Activated T-cell treated with anti-CD3 and anti-CD28 coated beads, Interleukin-2, amount 50 U/mL, for 72 hours (primary cell): Measurements from ENCODE around the gene HEMGN. TPM values are rescaled to one million over a fixed set of nuclear protein-coding genes. Genes with fewer than 3 reads are reported as not detected.

Experiments used
- ATAC-seq, 2 donors: fragments of 150-1000 bp; cut with Tn5 transposase; replicated peaks in 1 of 2; 2 replicates each; pipeline ENCODE4 v1.10.0; 2021; ENCODE audit warnings: moderate library complexity in 2 of 2, mild to moderate bottlenecking in 1 of 2
- DNase-seq, 2 donors: peaks; one replicate each; pipeline ENCODE4 v3.0.0; 2021 to 2022; ENCODE audit warnings: mixed read lengths in 1 of 2
- H3K27ac Mint-ChIP-seq: one replicate; pipeline ENCODE4 v1.8.0; 2022; ENCODE audit warnings: mild to moderate bottlenecking, moderate library complexity, mixed read lengths
- H3K27me3 Mint-ChIP-seq: one replicate; pipeline ENCODE4 v1.8.0; 2022; ENCODE audit warnings: low read depth, mixed read lengths
- H3K36me3 Mint-ChIP-seq, 2 donors: one replicate each; pipeline ENCODE4 v1.8.0; 2022; ENCODE audit warnings: mixed read lengths in 2 of 2, mild to moderate bottlenecking in 1 of 2; ENCODE audit not compliant: insufficient read depth in 2 of 2
- H3K4me1 Mint-ChIP-seq: one replicate; pipeline ENCODE4 v1.8.0; 2022; ENCODE audit warnings: low read depth, mixed read lengths
- H3K4me3 Mint-ChIP-seq, 2 donors: one replicate each; pipeline ENCODE4 v1.8.0; 2022; ENCODE audit warnings: mild to moderate bottlenecking in 2 of 2, mixed read lengths in 2 of 2, moderate library complexity in 2 of 2
- H3K9me3 Mint-ChIP-seq, 2 donors: one replicate each; pipeline ENCODE4 v1.8.0; 2022; ENCODE audit warnings: mixed read lengths in 2 of 2
- total RNA-seq, 2 donors: library from RNA; stranded (reverse); gene quantifications; one replicate each; pipeline ENCODE4 v1.2.3, GENCODE V29; 2022

The HEMGN gene
- total RNA-seq, 2 donors from 2014 or later, result 1.1 to 1.5 TPM

DNA sequence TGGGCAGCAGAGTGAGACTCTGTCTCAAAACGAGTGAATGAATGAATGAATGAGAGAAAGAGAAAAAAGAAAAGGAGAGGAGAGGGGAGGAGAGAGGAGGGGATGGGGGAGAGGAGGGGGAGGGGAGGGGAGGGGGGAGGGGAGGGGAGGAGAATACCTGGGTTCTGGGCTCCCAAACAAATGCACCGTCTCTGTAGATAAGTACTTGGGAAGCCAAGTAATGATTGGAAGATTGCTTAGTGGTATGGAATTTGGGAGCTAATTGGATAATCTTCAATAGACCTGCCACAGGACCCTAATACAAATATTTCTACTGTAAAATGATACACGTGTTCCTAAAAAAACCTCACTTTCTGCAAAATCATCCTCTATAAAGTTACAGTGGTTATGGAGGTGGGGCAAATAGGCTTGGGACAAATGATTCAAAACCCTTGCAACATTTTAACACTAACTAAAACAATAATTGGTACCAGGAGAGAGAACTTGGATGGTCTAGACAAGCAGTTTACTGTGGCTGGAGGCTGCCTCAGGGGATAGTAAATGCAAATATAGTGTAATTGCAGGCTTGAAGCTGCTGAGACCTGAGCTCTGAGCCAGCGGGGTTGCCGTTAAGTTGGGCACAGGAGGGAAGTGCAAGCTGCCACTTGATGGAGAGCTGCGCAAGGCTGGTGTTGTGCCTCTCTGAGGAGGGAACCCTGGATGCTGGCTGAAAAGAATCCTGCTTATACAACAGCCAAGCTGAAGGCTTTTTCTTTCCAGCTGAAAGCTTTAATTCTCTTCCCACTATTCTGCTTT is 3.5 kb downstream of the HEMGN start:
- Mint-ChIP-seq H3K27me3 (no peaks in the 10 kb centered on the region), H3K36me3 (no peaks in the 10 kb centered on the region), H3K9me3 (no peaks in the 10 kb centered on the region), H3K4me1 (peaks cover 56% of the 10 kb centered on the region), H3K4me3 (no peak overlapping the region), H3K27ac (no peak overlapping the region)
- DNase-seq (no peak), ATAC-seq (no peak)

DNA sequence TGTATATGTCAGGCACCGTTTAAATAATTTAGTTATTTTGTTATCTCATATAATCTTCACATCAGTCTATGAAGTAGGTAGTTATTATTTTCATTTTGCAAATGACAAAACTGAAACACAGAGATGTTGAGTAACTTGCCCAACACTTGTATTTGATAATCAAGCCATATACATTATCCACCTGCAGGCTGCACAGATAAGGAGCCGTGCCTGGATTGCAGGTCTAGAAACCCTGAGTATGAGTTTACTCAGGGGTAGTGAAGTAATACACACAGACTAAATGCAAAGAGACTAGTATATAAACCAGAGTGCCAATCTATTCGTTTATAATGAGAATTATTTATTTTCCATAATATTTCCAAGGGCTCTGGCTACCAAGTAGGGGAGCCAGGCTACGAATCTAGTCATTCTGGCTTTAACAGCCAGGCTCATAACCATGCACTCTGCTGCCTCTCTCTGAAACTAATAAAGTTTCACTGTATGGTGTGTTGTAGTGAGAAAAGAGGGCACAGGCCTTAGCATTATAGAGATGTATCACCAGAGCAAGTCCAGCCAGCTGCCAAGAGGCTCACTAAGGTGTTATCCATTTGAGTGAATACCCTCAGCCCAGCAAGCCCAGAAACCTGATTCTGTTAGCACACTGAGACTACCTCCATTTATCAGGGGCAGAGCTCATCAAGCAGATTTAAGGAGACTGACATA is 4.5 kb downstream of the HEMGN start:
- ATAC-seq, result no peak

DNA sequence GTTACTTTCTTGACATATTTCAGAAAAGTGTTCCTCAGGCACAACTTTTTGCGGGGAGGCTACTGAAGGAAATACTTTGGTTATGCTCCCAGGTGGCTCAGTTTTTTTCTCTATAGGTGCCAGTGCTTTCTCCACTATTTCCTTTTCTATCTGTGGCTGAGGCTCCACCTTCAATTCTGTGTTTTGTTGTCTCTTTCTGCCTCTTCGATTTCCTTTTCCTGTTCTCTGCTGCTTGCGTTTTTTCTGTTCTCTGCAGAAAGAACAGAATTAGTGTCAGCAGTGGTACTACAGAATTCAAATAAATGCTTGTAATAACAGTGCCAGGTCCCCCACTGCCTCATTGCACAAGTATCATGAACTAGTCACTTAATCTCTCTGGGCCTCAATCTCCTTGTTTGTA is 7.0 kb downstream of the HEMGN start:
- Mint-ChIP-seq H3K27me3 (no peaks in the 10 kb centered on the region), H3K9me3 (no peaks in the 10 kb centered on the region), H3K4me3 (peak overlapping the region; percentile 70 to 82), H3K27ac (peak overlapping the region; percentile 91), H3K4me1 (peaks cover 55% of the 10 kb centered on the region), H3K36me3 (no peaks in the 10 kb centered on the region)
- DNase-seq, result no peak
- peak; percentile 31 to 39 for ATAC-seq

More for the DNA sequence above, 4.5 kb downstream of the HEMGN start:
- no peak overlapping the region for H3K27ac Mint-ChIP-seq
- H3K4me3 Mint-ChIP-seq, result no peak overlapping the region
- no peaks in the 10 kb centered on the region for H3K36me3 Mint-ChIP-seq
- no peak for DNase-seq
- H3K27me3 Mint-ChIP-seq, result no peaks in the 10 kb centered on the region
- peaks cover 62% of the 10 kb centered on the region for H3K4me1 Mint-ChIP-seq
- no peaks in the 10 kb centered on the region for H3K9me3 Mint-ChIP-seq

DNA sequence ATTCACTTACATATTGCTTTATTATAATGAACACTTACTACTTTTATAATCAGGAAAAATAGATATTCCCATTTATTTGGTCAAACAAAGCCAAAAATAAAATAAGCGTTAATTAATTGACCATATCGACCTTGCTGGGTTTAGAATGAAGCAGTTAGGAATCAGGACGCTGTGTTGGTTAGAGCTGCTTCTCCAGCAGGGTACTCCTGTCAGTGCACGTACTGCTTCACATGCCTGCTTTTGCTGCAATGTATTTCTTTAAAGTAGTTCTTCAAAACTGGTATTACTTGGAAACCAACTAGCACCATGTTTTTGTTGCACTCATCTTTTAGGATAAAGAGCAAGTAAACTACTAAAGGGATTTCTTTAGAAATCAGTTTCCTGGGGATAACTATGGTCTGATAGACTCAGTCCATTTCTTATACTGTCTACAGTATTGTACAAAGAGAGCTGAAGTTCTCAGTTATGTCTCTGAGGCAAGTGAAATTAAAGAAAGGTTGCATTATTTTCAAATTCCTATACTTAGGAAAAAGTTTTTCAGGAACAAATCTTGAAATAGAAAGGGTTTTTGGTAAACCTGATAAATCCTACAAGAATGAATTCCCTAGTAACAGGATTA is 8.9 kb downstream of the HEMGN start:
- no peak for DNase-seq
- ATAC-seq, result peak; percentile 51 to 57
- Mint-ChIP-seq H3K36me3 (no peaks in the 10 kb centered on the region), H3K9me3 (no peaks in the 10 kb centered on the region), H3K27me3 (no peaks in the 10 kb centered on the region), H3K4me1 (peaks cover 45% of the 10 kb centered on the region), H3K4me3 (peak overlapping the region; percentile 67 to 73), H3K27ac (no peak overlapping the region)

DNA sequence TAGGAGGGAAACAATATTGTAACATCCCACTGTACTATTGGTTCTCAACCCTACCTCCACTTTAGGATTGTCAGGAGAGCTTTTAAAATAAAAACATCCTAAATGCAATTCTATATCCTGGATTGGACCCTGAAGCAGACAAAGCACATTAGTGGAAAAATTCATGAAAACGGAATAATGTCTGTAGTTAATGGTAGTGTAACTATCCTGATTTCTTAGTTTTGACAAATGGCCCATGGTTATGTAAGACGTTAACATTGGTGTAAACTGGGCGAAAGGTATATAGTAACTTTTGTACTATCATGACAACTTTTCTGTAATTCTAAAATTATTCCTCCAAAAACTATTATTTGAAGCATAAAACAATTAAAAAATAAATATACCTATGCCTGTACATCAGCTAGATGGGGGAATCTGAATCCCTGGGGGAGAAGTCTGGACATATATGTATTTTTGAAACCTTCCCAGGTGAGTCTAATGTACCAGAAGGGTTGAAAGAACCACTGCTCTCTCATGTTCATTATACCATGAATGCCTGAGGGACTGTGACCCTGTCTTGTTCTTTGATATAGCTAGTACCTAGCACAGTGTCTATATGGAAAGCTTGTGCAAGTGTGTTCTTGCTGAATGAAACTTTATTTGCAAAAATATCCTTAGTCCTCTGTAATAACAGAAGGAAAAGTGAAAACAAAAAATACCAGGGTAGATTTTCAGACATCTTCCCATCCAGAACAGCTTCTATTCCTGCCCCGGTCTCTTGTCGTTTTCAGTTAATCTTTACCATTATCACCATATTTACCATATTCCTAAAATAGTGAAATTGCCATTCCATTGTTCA is 12.3 kb downstream of the HEMGN start:
- no peaks in the 10 kb centered on the region for H3K27me3 Mint-ChIP-seq

DNA sequence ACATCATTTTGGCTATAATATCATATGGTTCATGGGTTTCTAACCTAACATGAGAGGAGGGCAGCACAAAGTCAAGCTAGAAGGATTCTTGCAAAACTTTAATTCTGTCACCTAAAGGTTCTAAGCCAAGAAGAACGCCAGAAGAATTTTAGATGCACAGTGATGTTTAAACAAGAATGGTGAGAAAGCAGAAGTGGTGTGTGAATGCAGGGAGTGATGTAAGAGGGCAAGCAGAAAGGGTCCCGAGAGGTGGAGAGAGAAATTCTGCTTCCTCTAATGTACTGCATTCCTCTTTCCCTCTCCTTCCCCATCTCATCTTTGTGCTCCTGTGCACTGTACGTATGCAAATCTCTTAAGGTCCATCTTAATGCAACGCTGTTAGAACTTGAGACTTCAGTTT is 13.6 kb downstream of the HEMGN start:
- Mint-ChIP-seq H3K27me3 (no peaks in the 10 kb centered on the region), H3K4me3 (no peak overlapping the region), H3K36me3 (peaks cover 2 to 3% of the 10 kb centered on the region in 2 donors), H3K9me3 (no peaks in the 10 kb centered on the region), H3K4me1 (peaks cover 59% of the 10 kb centered on the region), H3K27ac (no peak overlapping the region)
- no peak for DNase-seq
- no peak for ATAC-seq

More for the DNA sequence above, 12.3 kb downstream of the HEMGN start:
- no peak for DNase-seq
- no peak overlapping the region for H3K4me3 Mint-ChIP-seq
- peaks cover 2 to 3% of the 10 kb centered on the region in 2 donors for H3K36me3 Mint-ChIP-seq
- H3K27ac Mint-ChIP-seq, result no peak overlapping the region
- H3K9me3 Mint-ChIP-seq, result no peaks in the 10 kb centered on the region
- peaks cover 58% of the 10 kb centered on the region for H3K4me1 Mint-ChIP-seq
- no peak for ATAC-seq

DNA sequence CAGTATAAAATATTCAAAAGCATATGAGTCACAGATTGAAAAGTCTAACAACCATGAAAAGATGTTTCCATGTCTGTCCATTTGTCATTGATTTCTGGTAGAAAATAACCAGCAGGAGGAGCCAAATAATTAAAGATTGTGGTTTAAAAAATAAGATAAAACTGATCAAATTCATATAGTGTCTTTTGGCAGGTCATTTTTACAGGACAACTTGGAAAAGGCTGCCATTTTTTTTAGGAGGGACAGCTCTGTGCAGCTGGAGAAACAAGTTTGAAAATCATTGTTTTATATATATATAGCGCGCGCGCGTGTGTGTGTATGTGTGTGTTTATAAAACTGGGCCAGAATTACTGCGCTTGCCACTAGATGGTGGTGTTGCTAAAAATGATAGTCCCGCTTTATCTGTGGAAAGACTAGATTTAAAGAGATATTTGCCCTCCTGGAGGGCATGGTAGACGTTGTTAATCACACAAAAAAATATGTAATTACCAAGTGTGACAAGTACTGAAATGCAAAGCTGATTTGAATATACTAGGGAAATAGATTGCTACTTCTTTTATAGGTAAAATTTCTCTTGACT is 14.4 kb downstream of the HEMGN start:
- Mint-ChIP-seq H3K9me3 (no peaks in the 10 kb centered on the region), H3K4me3 (peak overlapping the region; percentile 87 to 90), H3K36me3 (peaks cover 2 to 3% of the 10 kb centered on the region in 2 donors), H3K4me1 (peaks cover 60% of the 10 kb centered on the region), H3K27me3 (no peaks in the 10 kb centered on the region), H3K27ac (peak overlapping the region; percentile 98)
- peak; percentile 42 to 43 for ATAC-seq
- peak; percentile 76 to 78 for DNase-seq

DNA sequence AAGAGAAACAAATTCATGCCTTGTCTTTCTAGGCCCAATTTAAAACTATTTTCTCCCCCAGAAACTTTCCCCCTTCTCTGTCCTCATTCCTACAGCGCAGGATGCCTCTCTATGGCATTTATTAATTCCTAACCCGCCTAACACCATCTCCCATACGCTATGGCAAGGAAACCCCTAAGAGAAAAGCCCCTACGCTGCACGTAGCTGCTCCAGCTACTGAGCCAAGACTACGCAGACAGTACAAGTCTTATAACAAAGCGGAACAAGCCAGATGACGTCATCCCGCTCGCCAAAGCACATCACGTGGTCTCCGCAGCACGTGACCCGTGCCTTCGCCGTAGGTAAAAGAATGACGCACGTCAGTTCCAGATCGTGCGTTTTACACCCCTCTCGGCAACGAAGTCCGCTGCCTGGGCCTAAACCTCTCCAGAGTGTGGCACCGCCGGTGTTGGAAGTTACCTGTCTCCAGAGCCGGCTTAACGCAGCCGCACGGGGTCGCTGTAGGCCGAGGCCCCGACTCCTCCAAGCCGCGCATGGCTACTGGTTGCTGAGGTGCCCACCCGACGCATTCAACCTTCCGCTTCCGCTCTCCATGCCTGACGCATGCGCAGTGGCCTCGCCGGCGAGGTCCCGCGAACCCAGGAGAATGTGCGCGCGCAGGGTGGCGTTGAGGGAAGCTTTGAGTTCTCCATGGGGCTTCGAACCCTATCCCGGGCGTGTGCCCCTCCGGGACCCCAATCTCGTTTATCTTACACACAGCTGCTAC is 15.8 kb downstream of the HEMGN start, which contains the start of gene TRMO:
TRMO (minus strand) TSS at position 542 of the 766 bp plus-strand sequence; CDS start at position 535, 7 bp downstream.
- Mint-ChIP-seq H3K27me3 (no peaks in the 10 kb centered on the region), H3K9me3 (no peaks in the 10 kb centered on the region), H3K36me3 (peaks cover 2 to 3% of the 10 kb centered on the region in 2 donors), H3K27ac (peak within 1 kb of the TSS; percentile 98), H3K4me1 (peaks cover 66% of the 10 kb centered on the region), H3K4me3 (peak within 1 kb of the TSS; percentile 87 to 90)
- DNase-seq (peak; percentile 98), ATAC-seq (peak; percentile 80 to 83)

DNA sequence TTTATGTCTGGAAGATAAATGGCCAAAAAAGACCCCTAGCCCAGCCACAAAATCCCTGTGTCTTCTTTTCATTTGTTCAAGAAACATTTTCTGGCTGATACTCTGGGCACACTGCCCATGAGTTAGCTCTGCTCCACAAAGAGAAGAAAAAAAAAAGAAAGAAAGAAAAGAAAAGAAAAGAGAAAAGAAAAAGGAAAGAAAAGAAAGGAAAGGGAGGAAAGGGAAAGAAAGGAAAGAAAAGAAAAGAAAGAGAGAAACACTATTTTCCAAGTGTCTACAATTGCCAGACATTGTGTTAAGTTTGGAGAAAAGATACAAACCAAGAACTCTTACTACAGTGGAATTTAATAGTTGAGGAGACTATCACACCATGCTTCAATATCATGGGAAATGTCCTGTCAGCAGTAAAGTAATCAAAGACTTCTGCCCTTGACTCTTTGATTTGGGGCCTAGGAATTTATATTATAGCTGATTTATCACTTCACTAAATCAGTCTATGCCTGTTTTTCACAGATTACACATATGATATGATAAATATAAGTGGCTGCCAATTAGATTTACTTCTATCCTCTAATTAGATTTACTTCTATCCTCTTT is 18.7 kb downstream of the HEMGN start:
- ATAC-seq (no peak), DNase-seq (no peak)
- peak overlapping the region; percentile 100 for H3K27ac Mint-ChIP-seq
- H3K4me1 Mint-ChIP-seq, result peaks cover 77% of the 10 kb centered on the region
- no peaks in the 10 kb centered on the region for H3K9me3 Mint-ChIP-seq
- peak overlapping the region; percentile 87 to 90 for H3K4me3 Mint-ChIP-seq
- H3K36me3 Mint-ChIP-seq, result peaks cover 5 to 6% of the 10 kb centered on the region in 2 donors
- no peaks in the 10 kb centered on the region for H3K27me3 Mint-ChIP-seq

DNA sequence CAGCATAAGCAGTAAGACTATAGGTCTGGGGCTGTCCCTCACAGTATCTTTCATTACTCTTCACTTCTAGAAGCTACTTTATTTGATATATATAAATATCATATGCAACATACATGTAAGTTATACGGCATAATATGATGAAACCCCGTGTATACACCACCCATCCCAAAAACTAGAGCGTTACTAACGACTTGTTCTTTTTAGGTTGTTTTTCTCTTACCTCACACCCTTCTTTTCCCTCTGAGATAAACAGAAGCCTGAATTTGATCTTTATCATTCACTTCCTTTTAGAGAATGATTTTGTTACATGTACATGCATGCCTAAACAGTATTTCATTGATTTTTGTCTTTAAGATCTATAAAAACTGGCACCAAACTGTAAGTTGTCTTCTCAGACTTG is 19.4 kb downstream of the HEMGN start:
- peak overlapping the region; percentile 100 for H3K27ac Mint-ChIP-seq
- ATAC-seq, result no peak
- H3K9me3 Mint-ChIP-seq, result no peaks in the 10 kb centered on the region
- H3K27me3 Mint-ChIP-seq, result no peaks in the 10 kb centered on the region
- DNase-seq, result no peak
- H3K36me3 Mint-ChIP-seq, result peaks cover 6 to 7% of the 10 kb centered on the region in 2 donors
- H3K4me1 Mint-ChIP-seq, result peaks cover 70% of the 10 kb centered on the region
- peak overlapping the region; percentile 87 to 90 for H3K4me3 Mint-ChIP-seq

DNA sequence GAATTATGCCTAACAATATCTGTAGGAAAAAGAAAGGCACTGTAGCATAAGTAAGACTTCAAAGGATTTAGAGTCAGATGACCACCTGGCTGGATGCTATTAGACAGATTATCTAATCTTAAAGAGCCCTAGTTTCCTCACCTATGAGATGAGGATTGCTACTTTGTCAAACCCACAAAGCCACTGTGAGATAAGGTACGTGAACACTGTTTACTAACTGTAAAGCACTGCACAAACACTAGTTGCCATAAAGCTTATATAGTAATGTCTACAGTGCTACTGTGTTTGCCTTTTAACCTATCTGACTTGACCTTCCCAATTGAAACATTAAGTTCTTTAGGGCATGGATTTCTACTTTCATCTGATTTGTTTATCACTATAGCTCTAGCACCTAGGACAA is 26.0 kb downstream of the HEMGN start:
- Mint-ChIP-seq H3K4me3 (no peak overlapping the region), H3K9me3 (no peaks in the 10 kb centered on the region), H3K36me3 (peaks cover 4 to 19% of the 10 kb centered on the region in 2 donors), H3K27ac (no peak overlapping the region), H3K4me1 (peaks cover 55% of the 10 kb centered on the region), H3K27me3 (no peaks in the 10 kb centered on the region)
- no peak for DNase-seq
- ATAC-seq, result no peak
